Kidney (tissue), 14 donors: Measurements from ENCODE around the gene CBR3. TPM values are rescaled to one million over a fixed set of nuclear protein-coding genes. Genes with fewer than 3 reads are reported as not detected.
A peak's percentile ranks its signal among the peaks of the same experiment; 100 is the strongest.

Experiments used
- DNase-seq, 5 donors: peaks; one replicate each; pipeline ENCODE4 v3.0.0-alpha.2; 2013 to 2020
- FAIRE-seq: peaks from 2 replicates; lab custom pipeline; 2012; peaks lifted over from hg19 to GRCh38; lab: Jason Lieb, UNC
- H3K27ac ChIP-seq, 2 donors: one replicate each; pipeline ENCODE4 v1.7.0; 2013; ENCODE audit warnings: low read depth in 2 of 2, low read length in 2 of 2, inconsistent platforms in 1 of 2
- H3K27me3 ChIP-seq: one replicate; pipeline ENCODE4 v1.7.1; 2013; ENCODE audit warnings: low read length, inconsistent platforms; ENCODE audit not compliant: control insufficient read depth, insufficient read depth
- H3K36me3 ChIP-seq, 3 donors: one replicate each; pipeline versions ENCODE4 v1.7.0 to v1.7.1; 2013; ENCODE audit warnings: low read length in 3 of 3, control low read depth in 1 of 3, inconsistent platforms in 1 of 3; ENCODE audit not compliant: insufficient read depth in 3 of 3, control insufficient read depth in 2 of 3
- H3K4me1 ChIP-seq, 3 donors: one replicate each; pipeline versions ENCODE4 v1.7.0 to v1.7.1; 2013; ENCODE audit warnings: low read length in 3 of 3, inconsistent platforms in 1 of 3, low read depth in 1 of 3; ENCODE audit not compliant: control insufficient read depth in 2 of 3, insufficient read depth in 2 of 3
- H3K4me3 ChIP-seq, 3 donors: one replicate each; pipeline versions ENCODE4 v1.7.0 to v1.8.1; 2013; ENCODE audit warnings: low read length in 3 of 3, control low read depth in 1 of 3, inconsistent platforms in 1 of 3
- H3K9ac ChIP-seq, 3 donors: one replicate each; pipeline versions ENCODE4 v1.7.0 to v1.7.1; 2013; ENCODE audit warnings: low read length in 3 of 3, control low read depth in 1 of 3, inconsistent platforms in 1 of 3
- H3K9me3 ChIP-seq, 3 donors: one replicate each; pipeline versions ENCODE4 v1.7.0 to v1.7.1; 2013; ENCODE audit warnings: low read length in 3 of 3, control low read depth in 1 of 3, inconsistent platforms in 1 of 3; ENCODE audit not compliant: control insufficient read depth in 2 of 3, insufficient read depth in 1 of 3
- intact Hi-C: fragments of 100-400 bp; cut with DNase I; formaldehyde crosslinking; loops from one replicate; pipeline ENCODE4 v1.11.1; 2022
- polyA plus RNA-seq: library from polyadenylated mRNA; stranded (reverse); fragments of 350-450 nt; fragmentation: Illumina TruSeq; extraction: RNeasy Lipid Tissue Mini Kit (QIAGEN cat#74804); gene quantifications from one replicate; pipeline ENCODE4 v1.2.3, GENCODE V29; 2014; ENCODE audit warnings: low read depth, low replicate concordance; ENCODE audit not compliant: insufficient read depth
- total RNA-seq: library from RNA; stranded (reverse); fragmentation: NEBNext Ultra II Directional; extraction: Animal tissue kit (Norgen Biotek cat#: 25700); gene quantifications from one replicate; pipeline ENCODE4 v1.2.1, GENCODE V29; 2021
- TF ChIP-seq, protein P1 (sequence below): IDR thresholded peaks from 3 replicates; pipeline ENCODE4 v1.5.1; 2012; ENCODE audit warnings: mild to moderate bottlenecking, moderate library complexity, borderline replicate concordance; ENCODE audit not compliant: insufficient read depth; ENCODE audit errors: extremely low read depth
- donor health status: control.
- donor health status: control.
- donor health status: control.
- donor health status: control.
- donor health status: control.
- donor health status: DM: yes; HTN: yes; CAD: no.
- donor health status: Normal renal cell carcinoma (clear cell type).

The CBR3 gene
- total and polyA plus RNA-seq, 2 donors from 2014 or later, result 2.6 to 5.9 TPM

DNA sequence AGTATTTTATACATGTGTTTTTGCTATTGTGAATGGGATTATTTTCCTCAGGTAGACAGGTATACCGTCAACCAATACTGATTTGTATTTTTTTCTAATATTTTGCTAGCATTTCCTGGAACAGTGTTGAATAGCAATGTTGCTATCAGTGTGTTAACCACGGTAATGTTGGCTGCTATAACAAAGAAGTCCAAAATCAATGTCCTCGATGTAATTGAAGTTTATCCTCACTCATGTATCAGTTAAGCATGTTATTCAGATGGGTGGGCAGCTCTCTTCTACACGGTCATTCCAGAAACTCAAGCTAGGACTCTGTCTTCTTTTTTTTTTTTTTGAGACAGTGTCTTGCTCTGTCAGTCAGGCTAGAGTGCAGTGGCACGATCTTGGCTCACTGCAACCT, 46.1 kb downstream of the CBR3 start:
- H3K36me3 ChIP-seq, result no peaks in the 10 kb centered on the region
- no peaks in the 10 kb centered on the region for H3K27me3 ChIP-seq
- H3K27ac ChIP-seq, result no peak overlapping the region
- intact Hi-C loops, result no loop called here
- H3K9ac ChIP-seq, result no peak overlapping the region
- H3K9me3 ChIP-seq, result no peaks in the 10 kb centered on the region
- FAIRE-seq, result no peak
- TF ChIP-seq, protein P1, sequence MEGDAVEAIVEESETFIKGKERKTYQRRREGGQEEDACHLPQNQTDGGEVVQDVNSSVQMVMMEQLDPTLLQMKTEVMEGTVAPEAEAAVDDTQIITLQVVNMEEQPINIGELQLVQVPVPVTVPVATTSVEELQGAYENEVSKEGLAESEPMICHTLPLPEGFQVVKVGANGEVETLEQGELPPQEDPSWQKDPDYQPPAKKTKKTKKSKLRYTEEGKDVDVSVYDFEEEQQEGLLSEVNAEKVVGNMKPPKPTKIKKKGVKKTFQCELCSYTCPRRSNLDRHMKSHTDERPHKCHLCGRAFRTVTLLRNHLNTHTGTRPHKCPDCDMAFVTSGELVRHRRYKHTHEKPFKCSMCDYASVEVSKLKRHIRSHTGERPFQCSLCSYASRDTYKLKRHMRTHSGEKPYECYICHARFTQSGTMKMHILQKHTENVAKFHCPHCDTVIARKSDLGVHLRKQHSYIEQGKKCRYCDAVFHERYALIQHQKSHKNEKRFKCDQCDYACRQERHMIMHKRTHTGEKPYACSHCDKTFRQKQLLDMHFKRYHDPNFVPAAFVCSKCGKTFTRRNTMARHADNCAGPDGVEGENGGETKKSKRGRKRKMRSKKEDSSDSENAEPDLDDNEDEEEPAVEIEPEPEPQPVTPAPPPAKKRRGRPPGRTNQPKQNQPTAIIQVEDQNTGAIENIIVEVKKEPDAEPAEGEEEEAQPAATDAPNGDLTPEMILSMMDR, result no peak
- DNase-seq, result no peak
- no peaks in the 10 kb centered on the region for H3K4me1 ChIP-seq
- no peak overlapping the region for H3K4me3 ChIP-seq

DNA sequence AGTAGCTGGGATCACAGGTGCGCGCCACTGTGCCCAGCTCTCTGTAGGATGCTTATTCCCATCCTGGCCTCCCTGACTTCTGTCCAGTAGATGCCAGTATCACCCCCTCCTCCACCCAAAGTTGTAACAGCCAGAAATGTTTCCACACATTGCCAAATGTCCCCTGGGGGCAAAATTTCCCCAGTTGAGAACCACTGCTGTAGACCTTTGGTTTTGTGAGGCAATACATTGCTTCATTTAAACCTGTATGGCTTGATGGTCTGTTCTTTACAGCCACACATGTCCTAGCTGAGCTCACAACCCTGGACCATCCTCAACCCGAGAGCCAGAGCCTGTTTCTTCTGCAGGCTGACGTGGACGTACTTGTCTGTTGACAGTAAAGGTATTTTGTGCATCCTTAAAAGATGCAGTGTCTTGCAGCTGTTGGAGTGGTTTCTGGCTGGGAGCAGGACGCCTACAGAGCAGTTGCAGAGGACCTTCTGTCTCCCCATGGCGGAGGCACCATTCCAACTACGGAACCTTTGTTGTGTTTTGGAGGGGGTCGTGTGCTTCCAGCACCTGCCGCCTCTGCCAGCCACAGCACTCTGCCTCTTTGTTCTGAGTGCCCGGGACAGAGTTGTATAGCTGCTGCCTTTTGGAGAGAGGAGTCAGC, 48.4 kb downstream of the CBR3 start:
- no peak overlapping the region for H3K9ac ChIP-seq
- TF ChIP-seq, protein P1, result no peak
- peaks cover 0 to 4% (median 3%) of the 10 kb centered on the region in 3 donors for H3K4me1 ChIP-seq
- DNase-seq (peak in 1 of 5 donors; percentile 17), FAIRE-seq (no peak)
- no peaks in the 10 kb centered on the region for H3K9me3 ChIP-seq
- no peak overlapping the region for H3K27ac ChIP-seq
- H3K4me3 ChIP-seq, result no peak overlapping the region
- intact Hi-C loops, result no loop called here
- H3K27me3 ChIP-seq, result no peaks in the 10 kb centered on the region
- H3K36me3 ChIP-seq, result no peaks in the 10 kb centered on the region

DNA sequence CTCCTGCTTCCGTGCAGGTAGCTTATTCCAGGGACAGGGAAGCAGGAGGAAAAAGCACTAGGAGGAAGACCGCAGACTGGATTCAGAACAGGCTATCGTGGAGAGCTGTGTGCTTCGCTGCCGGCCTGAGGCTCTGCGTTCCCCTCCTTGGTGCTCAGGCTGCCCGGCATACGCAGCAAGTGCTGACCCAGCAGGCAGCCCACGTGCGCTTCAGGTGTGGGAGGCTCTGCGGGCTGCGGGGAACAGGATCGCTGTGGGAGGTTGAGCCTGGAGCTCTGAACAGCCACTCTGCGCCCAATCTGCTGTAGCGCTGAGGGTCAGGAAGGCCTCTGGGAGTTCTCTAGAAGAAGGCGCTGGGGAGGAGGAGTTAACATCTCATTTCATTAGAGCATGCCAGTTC, 49.7 kb downstream of the CBR3 start:
- TF ChIP-seq, protein P1, result no peak
- Histone ChIP-seq H3K36me3 (no peaks in the 10 kb centered on the region), H3K27me3 (no peaks in the 10 kb centered on the region), H3K27ac (no peak overlapping the region), H3K4me3 (no peak overlapping the region), H3K9me3 (no peaks in the 10 kb centered on the region), H3K4me1 (peaks cover 0 to 5% (median 5%) of the 10 kb centered on the region in 3 donors), H3K9ac (no peak overlapping the region)
- peak in 4 of 5 donors; percentile 34 to 49 (median 46) for DNase-seq
- no peak for FAIRE-seq
- intact Hi-C loops, result no loop called here
